OCI-LY7 (cell line): ENCODE measurements around the gene SNRPB. TPM values are rescaled to one million over a fixed set of nuclear protein-coding genes. Genes with fewer than 3 reads are reported as not detected.

Experiments
- BruUV-seq: library from RNA; stranded (reverse); fragments of 400-500 nt; replicated peaks from 2 replicates; lab custom pipeline; 2021; lab: Mats Ljungman, UMichigan
- CTCF ChIA-PET: fragments of 300-600 bp; sonication (Branson Sonifier 250); formaldehyde crosslinking; loops from one replicate; lab custom pipeline; 2022; ENCODE audit warnings: antibody characterized with exemption; ENCODE audit not compliant: unreplicated experiment; lab: Charles Lee
- POLR2A ChIA-PET: fragments of 300-600 bp; sonication (Branson Sonifier 250); formaldehyde crosslinking; loops from one replicate; lab custom pipeline; 2022; ENCODE audit warnings: antibody characterized with exemption; lab: Charles Lee
- DNase-seq: peaks from one replicate; pipeline ENCODE4 v3.0.0-alpha.2; 2015; ENCODE audit warnings: low spot score
- H2AFZ ChIP-seq: fragments of 200-600 bp; sonication (generic), shearing (Covaris generic); 2 replicates; pipeline ENCODE4 v1.6.1; 2014; ENCODE audit warnings: mild to moderate bottlenecking, antibody characterized with exemption, low read length, moderate library complexity
- H3K27ac ChIP-seq: fragments of 200-600 bp; sonication (generic); 2 replicates; pipeline ENCODE4 v1.5.1; 2014; ENCODE audit warnings: mixed run types, low read depth, mild to moderate bottlenecking, moderate library complexity, low read length, inconsistent platforms; ENCODE audit not compliant: poor library complexity, severe bottlenecking
- H3K36me3 ChIP-seq: fragments of 200-600 bp; sonication (generic); 2 replicates; pipeline ENCODE4 v1.6.1; 2014; ENCODE audit warnings: mild to moderate bottlenecking, antibody characterized with exemption, low read length, moderate library complexity, mixed read lengths; ENCODE audit not compliant: insufficient read depth
- H3K4me1 ChIP-seq: fragments of 200-600 bp; sonication (generic); 2 replicates; pipeline ENCODE4 v1.5.1; 2014; ENCODE audit warnings: mild to moderate bottlenecking, low read length; ENCODE audit not compliant: insufficient read depth, poor library complexity, severe bottlenecking
- H3K4me2 ChIP-seq: fragments of 200-600 bp; sonication (generic); 2 replicates; pipeline ENCODE4 v1.6.1; 2014; ENCODE audit warnings: mild to moderate bottlenecking, low read length
- H3K4me3 ChIP-seq: fragments of 200-600 bp; sonication (generic); 2 replicates; pipeline ENCODE4 v1.5.1; 2014; ENCODE audit warnings: mild to moderate bottlenecking, low read depth, low read length; ENCODE audit not compliant: poor library complexity, severe bottlenecking
- H3K79me2 ChIP-seq: fragments of 200-600 bp; sonication (generic); 2 replicates; pipeline ENCODE4 v1.6.1; 2016; ENCODE audit warnings: low read depth, mild to moderate bottlenecking, low read length, moderate library complexity, mixed read lengths; ENCODE audit not compliant: insufficient read depth
- H3K9me2 ChIP-seq: fragments of 200-600 bp; sonication (generic); 2 replicates; pipeline ENCODE4 v1.6.1; 2016; ENCODE audit warnings: mild to moderate bottlenecking, low read length, mixed read lengths; ENCODE audit not compliant: insufficient read depth
- H3K9me3 ChIP-seq: fragments of 200-600 bp; sonication (generic); 2 replicates; pipeline ENCODE4 v1.6.1; 2014; ENCODE audit warnings: mild to moderate bottlenecking, mixed run types, low read length, mixed read lengths
- H4K20me1 ChIP-seq: fragments of 200-600 bp; sonication (generic); 2 replicates; pipeline ENCODE4 v1.6.1; 2014; ENCODE audit warnings: mild to moderate bottlenecking, antibody characterized with exemption, low read length, moderate library complexity, mixed read lengths; ENCODE audit not compliant: insufficient read depth
- EZH2phosphoT487 ChIP-seq: fragments of 200-600 bp; sonication (generic); IDR thresholded peaks from 2 replicates; pipeline ENCODE4 v1.6.1; 2018; ENCODE audit warnings: low read depth, borderline replicate concordance, mild to moderate bottlenecking, mixed run types, antibody characterized with exemption, low read length, moderate library complexity, mixed read lengths
- intact Hi-C: fragments of 100-400 bp; cut with micrococcal nuclease; formaldehyde crosslinking; loops from one replicate; pipeline ENCODE4 v1.10.0; 2022; ENCODE audit not compliant: unreplicated experiment
- total RNA-seq, 2 experiments: library from RNA; depleted of rRNA in 1 of 2; stranded (reverse); fragments of >200 nt in 1 of 2; shearing (Covaris generic) in 1 of 2; gene quantifications; 2 replicates each; pipeline ENCODE4 v1.2.3, GENCODE V29; 2014 to 2022
- TF ChIP-seq, protein P1 (sequence below): fragments of 200-600 bp; sonication (generic); conservative IDR thresholded peaks from 2 replicates; pipeline ENCODE4 v1.5.1; 2014; ENCODE audit warnings: mild to moderate bottlenecking, antibody characterized with exemption, low read length, moderate library complexity, mixed read lengths

SNRPB gene
- total RNA-seq, 2 experiments from 2014 or later, result 351 to 516 TPM

DNA sequence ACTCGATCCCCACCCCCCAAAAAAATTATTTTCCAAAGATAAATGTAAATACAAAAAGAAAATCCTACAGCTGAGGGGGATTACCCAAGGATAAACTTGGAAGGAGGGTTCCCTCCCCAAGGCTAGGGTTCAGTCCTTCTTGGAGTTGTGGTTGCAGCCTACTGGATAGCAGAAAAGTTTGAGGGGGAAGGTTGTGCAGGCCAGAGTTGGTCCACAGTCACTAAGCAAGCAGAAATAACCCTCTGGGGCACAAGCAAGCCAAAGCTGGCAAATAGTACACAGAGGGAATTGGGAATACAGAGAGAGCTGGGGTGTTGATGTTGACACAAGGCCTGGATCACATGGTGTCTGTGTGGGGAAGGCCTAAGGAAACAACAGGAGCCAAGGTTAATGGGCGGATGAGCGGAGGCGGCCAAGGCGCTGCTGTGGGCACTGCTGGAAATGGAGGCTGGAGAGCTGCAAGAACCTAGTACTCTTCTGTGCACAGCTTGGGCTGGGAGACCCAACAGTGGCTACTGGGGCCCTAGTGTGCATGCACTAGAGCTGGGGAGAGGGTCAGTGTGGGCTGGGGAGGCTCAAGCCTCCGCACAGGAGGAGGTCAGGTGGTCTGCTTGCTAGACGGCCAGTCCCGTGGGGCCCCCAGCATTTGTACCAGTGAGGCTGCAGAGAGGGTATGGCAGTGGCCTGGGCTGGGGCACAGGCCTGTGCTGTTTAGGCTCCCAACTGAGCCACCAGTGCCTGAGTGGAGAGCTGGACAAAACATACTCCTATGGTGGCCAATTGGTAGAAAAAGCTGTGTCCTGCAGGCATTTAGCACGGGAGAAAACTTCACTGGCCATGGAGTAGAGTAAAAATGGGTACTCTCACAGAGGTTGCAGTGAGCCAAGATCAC is 5.5 kb upstream of the SNRPB start:
- H3K27ac ChIP-seq, result no peak overlapping the region
- H3K4me1 ChIP-seq, result peaks cover 13% of the 10 kb centered on the region
- H3K4me2 ChIP-seq, result no peak overlapping the region
- peaks cover 7% of the 10 kb centered on the region; the same call in 1 of the 2 replicates for H3K9me3 ChIP-seq
- intact Hi-C loops, result no loop called here
- no peaks in the 10 kb centered on the region for H3K79me2 ChIP-seq
- H4K20me1 ChIP-seq, result no peaks in the 10 kb centered on the region
- peaks cover 11% of the 10 kb centered on the region for H3K36me3 ChIP-seq
- DNase-seq, result no peak
- BruUV-seq, result no TSS peak
- no peaks in the 10 kb centered on the region for H3K9me2 ChIP-seq
- no peak overlapping the region for H3K4me3 ChIP-seq
- ChIA-PET CTCF (no interaction called here), POLR2A (no interaction called here)
- TF ChIP-seq, protein P1, sequence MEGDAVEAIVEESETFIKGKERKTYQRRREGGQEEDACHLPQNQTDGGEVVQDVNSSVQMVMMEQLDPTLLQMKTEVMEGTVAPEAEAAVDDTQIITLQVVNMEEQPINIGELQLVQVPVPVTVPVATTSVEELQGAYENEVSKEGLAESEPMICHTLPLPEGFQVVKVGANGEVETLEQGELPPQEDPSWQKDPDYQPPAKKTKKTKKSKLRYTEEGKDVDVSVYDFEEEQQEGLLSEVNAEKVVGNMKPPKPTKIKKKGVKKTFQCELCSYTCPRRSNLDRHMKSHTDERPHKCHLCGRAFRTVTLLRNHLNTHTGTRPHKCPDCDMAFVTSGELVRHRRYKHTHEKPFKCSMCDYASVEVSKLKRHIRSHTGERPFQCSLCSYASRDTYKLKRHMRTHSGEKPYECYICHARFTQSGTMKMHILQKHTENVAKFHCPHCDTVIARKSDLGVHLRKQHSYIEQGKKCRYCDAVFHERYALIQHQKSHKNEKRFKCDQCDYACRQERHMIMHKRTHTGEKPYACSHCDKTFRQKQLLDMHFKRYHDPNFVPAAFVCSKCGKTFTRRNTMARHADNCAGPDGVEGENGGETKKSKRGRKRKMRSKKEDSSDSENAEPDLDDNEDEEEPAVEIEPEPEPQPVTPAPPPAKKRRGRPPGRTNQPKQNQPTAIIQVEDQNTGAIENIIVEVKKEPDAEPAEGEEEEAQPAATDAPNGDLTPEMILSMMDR, result no peak
- TF ChIP-seq EZH2phosphoT487, result no peak
- H2AFZ ChIP-seq, result no peak overlapping the region

DNA sequence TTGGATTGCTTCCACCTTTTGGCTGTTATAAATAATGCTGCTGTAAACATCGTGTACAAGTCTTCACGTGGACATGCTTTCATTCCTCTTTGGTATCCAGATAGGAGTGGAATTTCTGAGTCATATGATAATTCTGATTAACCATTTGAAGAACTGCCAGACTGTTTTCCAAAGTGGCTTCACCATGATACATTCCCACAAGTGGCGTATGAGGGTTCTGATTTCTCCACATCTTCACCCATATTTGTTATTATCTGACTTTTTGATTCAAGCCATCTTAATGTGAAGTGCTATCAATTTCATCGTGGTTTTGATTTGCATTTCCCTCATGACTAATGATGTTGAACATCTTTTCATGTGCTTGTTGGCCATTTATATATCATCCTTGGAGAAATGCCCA is 2.9 kb upstream of the SNRPB start:
- intact Hi-C loops, result loop anchor here (5.0 kb wide), 2 partner anchors 49 to 371 kb away; partner anchors contain the start of gene STK35
- BruUV-seq, result no TSS peak
- Histone ChIP-seq H2AFZ (no peak overlapping the region), H3K4me3 (no peak overlapping the region), H3K9me2 (no peaks in the 10 kb centered on the region), H4K20me1 (peaks cover 13% of the 10 kb centered on the region), H3K36me3 (peaks cover 19% of the 10 kb centered on the region), H3K27ac (no peak overlapping the region), H3K4me1 (peaks cover 22% of the 10 kb centered on the region), H3K4me2 (0 out of 2 replicates have a peak overlapping the region, but pooled peaks have one; percentile 38), H3K9me3 (no peaks in the 10 kb centered on the region), H3K79me2 (peaks cover 21% of the 10 kb centered on the region)
- CTCF ChIA-PET, result no interaction called here
- POLR2A ChIA-PET, result interaction anchor here (0.7 to 0.9 kb wide), 2 partner anchors 34 to 1058 kb away, joined by 3 read pairs; no protein-coding TSS in a partner anchor
- no peak for TF ChIP-seq EZH2phosphoT487
- TF ChIP-seq, protein P1, result no peak
- no peak for DNase-seq

DNA sequence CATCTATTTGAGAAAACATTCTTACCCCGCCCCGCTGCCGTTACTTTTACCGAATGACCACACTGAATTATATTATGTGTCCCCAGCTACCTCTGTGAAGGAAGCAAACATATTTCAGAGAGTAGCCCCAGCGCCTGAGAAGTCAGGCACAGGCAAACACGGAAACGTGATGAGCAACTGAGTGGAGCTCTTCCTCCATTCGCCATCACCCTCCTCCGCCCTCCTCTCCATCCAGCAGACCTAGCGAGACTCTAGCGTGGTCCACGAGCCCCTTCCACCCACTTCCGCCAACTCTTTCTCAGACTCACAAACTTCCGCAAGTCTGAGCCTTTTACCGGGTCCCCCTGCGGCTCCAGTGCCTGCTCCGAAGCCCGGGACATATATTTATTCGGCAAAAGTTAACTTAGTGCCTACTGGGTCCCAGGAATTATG is 582 bp downstream of the SNRPB start:
- Histone ChIP-seq H4K20me1 (peaks cover 39% of the 10 kb centered on the region), H3K4me1 (peaks cover 31% of the 10 kb centered on the region), H3K27ac (peak overlapping the region; percentile 87), H3K9me2 (no peaks in the 10 kb centered on the region), H3K4me2 (peak overlapping the region; percentile 85), H3K36me3 (peaks cover 54% of the 10 kb centered on the region), H3K9me3 (no peaks in the 10 kb centered on the region), H3K4me3 (peak overlapping the region; percentile 99), H3K79me2 (peaks cover 53% of the 10 kb centered on the region), H2AFZ (peak overlapping the region; percentile 5; the same call in 1 of the 2 replicates)
- DNase-seq, result peak; percentile 83
- ChIA-PET CTCF (no interaction called here), POLR2A (interaction anchor here (0.5 to 1.4 kb wide), 6 partner anchors 9 to 690 kb away, joined by 3 to 5 read pairs (median 4); partner anchors contain the start of genes FASTKD5, UBOX5 and ZNF343)
- BruUV-seq, result no TSS peak
- intact Hi-C loops, result loop anchor here (1.0 to 5.0 kb wide), 4 partner anchors 38 to 368 kb away; partner anchors contain the start of genes NOP56, STK35 and ZNF343
- TF ChIP-seq, protein P1, result no peak
- no peak for TF ChIP-seq EZH2phosphoT487
